ENCODE data around the gene DIS3L2.

Gene DIS3L2

DNA sequence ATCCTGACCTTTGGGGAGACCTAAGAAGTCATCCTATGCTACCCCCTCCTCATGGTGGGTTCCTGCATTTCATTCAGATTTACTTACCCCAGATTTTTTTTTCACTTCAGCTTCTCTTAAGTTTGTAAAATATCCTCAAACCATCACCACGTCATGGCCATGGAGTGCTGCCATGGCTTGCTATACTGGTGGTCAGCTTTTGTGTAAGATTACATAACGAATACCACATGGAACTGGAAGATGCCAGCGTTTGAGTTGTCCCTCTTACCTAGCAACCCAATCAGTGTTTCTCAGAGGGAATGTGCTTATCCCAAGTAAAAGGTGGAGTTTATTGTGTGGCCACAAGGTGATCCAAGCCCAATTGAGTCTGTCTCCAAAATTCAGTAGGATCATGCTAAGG lies 268.4 kb downstream of the DIS3L2 start:
- no peak for DNase-seq (ENCODE audit: low spot score)

DNA sequence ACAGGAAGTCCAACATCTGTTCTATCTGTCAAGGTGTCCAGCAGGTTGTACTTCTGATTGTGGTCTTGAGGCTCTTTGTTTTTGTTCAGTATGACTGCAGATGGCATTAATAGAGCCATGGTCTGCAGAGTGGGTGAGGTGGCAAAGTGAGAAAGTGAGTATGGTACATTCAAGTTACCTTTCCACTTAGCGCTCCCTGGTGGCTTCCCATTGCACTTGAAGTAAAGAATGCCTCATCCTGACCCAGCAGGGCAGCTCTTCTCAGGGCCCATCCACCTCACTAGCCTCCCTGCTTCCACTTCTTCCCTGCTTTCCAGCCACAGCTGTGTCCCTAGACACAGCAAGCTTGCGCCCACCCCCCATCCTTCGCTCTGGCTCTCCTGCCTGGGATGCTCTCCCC lies 269.0 kb downstream of the DIS3L2 start:
- no peak for DNase-seq (ENCODE audit: low spot score)

DNA sequence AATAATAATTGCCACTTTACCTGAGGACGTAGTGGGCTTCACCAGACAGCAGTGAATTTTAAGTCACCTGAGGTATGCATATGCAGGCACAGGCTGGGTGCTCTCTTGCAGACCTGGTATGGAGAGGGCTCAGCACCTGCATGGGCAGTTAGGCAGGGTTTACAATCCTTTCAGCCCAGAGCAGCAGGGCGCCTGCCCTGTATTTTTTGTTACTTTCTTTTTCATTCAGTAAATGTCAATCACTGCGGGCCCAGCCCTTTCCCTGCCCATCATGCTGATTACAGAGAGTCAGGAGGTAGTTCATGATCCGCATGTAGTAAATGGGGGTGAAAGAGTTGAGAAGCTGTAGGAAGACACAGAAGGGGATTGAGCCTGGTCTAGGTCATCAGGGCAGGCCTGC lies 270.0 kb downstream of the DIS3L2 start:
- no peak for DNase-seq (ENCODE audit: low spot score)

DNA sequence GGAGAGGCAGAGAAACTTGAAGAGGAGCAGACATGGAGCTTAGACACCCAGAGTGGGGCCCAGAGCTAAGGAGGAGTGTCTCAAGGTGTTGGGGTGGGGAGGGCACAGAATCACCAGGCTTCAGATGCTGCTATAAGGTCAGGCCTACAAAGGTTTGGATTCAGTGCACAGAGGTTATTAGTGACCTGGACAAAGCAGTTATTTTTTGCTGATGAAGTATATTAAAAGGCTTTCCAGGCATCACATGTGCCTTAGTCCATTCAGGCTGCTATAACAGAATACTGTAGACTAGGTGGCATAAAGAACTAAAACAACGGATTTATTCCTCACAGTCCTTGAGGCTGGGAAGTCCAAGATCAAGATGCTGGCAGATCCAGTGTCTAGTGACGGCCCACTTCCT lies 271.4 kb downstream of the DIS3L2 start:
- no peak for DNase-seq (ENCODE audit: low spot score)

GRCh38 chr2:232234922-232235615 lies 273.6 kb downstream of the DIS3L2 start:
- no peak for DNase-seq (ENCODE audit: low spot score)

DNA sequence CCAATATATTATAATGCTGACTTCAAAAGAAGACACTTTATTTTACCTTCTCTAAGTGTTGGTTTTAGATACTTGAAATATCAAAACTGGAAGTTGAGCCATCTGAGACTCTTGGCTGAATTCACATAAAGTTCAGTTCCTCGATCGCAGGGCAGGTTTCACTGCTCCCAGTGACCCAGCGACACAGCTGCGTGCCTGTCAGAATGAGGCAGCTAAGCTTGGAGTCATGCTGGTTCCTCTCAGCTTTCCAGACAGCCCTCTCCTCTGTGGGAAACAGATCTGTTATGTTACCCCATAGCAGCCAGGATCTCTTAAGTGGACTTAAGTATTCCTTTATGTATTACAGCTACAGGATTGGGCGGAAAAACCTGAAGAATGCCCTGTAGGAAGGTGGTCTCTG lies 274.2 kb downstream of the DIS3L2 start:
- DNase-seq (ENCODE audit: low spot score): no peak

GRCh38 chr2:232236200-232236599 lies 274.7 kb downstream of the DIS3L2 start:
- no peak for DNase-seq (ENCODE audit: low spot score)

- no peak for DNase-seq (ENCODE audit: low spot score)
Observed at GRCh38 chr2:232237464-232237863, 276.0 kb downstream of the DIS3L2 start.

DNA sequence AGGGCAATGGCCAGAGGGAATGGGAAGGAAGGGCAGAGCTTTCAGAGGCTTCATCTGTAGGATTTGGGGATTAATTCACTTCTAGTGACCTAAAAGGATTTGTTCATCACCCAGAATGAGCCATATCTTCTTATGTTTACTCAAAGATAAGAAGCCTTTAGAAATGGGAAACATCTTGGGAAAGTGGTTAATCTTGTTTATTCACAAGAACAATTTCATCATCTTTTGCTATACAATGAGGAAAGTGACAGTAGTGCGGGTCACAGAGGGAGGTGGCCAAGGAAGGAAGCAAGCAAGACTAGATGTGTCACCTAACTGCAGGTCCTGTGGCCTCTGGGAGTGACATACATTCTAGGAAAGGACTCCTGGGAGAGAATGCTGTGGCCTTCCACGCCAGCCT lies 276.6 kb downstream of the DIS3L2 start:
- no peak for DNase-seq (ENCODE audit: low spot score)

DNA sequence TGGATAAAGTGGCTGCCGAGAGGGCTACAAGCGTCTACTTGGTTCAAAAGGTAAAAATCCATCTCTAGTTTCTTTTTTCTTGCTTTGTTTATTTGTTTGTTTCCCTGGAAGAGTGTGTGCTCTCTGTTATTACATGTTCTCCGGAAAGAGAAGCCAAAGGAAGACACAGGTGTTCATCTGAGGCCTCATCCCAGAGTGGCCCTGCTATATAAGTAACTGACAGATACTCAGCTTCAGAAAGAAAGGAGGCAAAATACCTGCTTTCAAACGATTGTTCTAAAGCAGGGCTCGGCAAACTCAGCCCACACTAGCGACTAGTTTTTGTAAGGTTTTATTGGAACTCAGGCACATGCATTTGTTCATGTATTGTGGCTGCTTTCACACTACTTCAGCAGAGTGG lies 277.1 kb downstream of the DIS3L2 start:
- no peak for DNase-seq (ENCODE audit: low spot score)

- DNase-seq (ENCODE audit: low spot score): no peak
Observed at GRCh38 chr2:232239951-232240681, 278.6 kb downstream of the DIS3L2 start.

GRCh38 chr2:232240906-232241305 lies 279.4 kb downstream of the DIS3L2 start:
- DNase-seq (ENCODE audit: low spot score): no peak

DNA sequence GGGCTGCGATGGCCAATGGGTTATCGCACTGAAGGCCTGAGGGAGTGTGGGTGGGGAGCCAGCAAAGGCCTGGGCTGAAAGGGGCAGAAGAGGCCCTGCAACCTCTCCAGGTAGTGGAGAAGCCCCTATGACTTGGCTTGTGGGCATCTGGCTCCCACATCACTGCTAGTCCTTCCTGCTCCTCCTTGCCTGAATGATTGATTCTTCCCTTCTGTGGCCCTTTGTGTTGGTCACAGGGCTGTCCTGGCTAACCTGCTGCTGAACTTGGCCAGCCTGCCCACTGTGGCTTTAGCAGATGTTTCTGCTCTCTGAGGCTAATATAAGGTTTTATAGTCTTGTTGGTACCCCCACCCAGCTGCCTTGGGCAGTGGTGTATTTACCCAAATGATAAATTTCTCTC lies 280.8 kb downstream of the DIS3L2 start:
- DNase-seq (ENCODE audit: low spot score): no peak

DNA sequence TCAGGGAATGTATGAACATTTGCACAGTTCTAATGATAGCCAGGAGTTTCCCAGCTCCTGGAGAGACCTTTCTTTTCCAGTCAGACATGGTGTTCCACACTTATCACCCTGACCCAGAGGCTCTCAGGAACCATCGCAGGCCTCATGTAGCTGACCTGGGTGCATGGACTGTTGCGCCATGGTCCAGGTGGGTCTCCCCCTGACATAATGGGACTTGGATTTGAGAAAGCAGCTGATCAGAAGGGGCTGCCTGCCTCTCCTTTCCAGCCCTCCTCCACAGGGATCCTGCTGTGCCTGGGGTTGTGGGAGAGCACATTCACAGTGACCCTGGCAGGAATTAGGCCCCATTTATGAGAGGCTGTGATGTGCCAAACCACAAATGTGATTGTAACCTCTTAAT lies 283.6 kb downstream of the DIS3L2 start:
- DNase-seq (ENCODE audit: low spot score): no peak

DNA sequence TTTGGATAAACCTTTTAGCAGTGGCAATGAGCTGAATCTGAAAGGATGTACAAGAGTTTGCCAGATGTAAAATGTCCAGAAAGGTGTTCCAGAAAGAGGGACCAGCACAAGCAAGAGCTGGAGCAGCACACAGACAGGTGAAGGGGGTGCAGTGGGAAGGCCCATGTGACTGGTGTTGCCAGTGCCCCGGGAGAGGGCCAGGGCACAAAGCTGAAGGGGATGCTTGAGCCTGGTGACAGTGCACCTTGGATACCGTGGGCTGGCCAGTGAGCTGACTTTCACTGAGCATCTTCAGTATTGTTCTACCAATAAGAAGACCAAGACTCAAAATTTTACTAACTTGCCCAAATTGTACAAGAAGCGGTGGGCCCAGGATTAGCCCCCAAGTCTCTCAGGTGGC lies 284.7 kb downstream of the DIS3L2 start:
- no peak for DNase-seq (ENCODE audit: low spot score)

DNA sequence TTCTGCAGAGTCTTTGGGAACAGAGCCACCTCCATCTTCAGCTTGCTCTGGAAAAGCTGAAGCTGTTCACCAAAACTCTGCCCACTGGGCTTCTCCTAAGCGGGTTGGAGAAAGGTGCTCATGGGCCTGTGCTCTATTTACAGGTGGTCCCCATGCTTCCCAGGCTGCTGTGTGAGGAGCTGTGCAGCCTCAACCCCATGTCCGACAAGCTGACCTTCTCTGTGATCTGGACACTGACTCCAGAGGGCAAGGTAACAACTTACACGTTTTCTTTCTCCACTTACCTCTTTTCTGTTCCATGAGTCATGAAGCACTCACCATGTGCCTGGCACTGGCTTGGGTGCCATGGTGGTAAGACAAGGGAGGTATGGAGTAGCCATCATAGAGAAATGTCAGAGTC lies 287.6 kb downstream of the DIS3L2 start:
- no peak for DNase-seq (ENCODE audit: low spot score)

GRCh38 chr2:232250246-232251175 lies 289.0 kb downstream of the DIS3L2 start:
- DNase-seq (ENCODE audit: low spot score): no peak

DNA sequence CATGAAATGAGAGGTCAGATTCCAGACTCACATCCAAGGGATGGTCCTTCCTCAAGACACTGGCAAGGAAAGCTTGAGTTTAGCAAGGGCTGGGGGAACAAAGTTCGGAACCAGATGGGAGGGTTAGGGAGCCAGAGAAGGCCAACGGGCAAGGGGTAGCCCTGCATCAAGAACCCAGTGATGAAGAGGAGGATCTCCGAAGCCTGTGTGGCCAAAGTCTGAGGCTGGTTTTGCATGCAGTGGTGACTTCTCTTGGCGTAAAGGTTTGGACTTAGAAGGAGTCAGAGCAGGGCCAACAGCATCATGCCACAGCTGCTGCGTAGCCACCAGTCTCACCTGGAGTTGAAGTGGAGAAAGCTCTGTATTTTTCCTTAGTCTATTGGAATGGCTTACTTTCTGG lies 293.5 kb downstream of the DIS3L2 start:
- no peak for DNase-seq (ENCODE audit: low spot score)

DNA sequence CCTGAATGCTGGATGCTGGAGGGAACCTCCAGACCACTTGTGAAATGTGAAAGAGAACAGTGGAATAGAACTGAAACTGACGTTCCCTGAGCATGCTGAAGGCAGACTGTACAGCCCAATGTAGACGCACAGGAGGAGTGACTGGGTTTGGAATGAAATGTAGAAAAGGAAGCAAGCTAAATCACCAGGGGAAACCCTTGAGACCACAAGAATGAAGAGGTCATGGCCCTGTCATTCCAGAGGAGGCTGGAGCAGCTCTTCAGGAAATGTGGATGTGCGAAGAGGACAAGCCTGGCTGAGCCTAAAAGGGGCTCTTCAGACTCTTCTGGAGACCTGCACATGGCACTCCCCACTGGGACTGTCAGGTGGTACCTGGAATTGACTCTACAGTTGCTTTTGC lies 298.6 kb downstream of the DIS3L2 start:
- DNase-seq (ENCODE audit: low spot score): no peak

GRCh38 chr2:232261776-232262175 lies 300.3 kb downstream of the DIS3L2 start:
- no peak for DNase-seq (ENCODE audit: low spot score)

- DNase-seq (ENCODE audit: low spot score): no peak
Observed at GRCh38 chr2:232263295-232263694, 301.8 kb downstream of the DIS3L2 start.

- DNase-seq (ENCODE audit: low spot score): no peak
Observed at GRCh38 chr2:232264081-232264480, 302.6 kb downstream of the DIS3L2 start.

GRCh38 chr2:232265329-232265728 lies 303.8 kb downstream of the DIS3L2 start:
- DNase-seq (ENCODE audit: low spot score): no peak

Measured in hematopoietic multipotent progenitor cell treated with erythropoietin and hydrocortisone succinate and interleukin-3 and kit ligand, for 17 days (in vitro differentiated cells).